Calu3 (cell line): Measurements from ENCODE around the gene CDK6. TPM values are rescaled to one million over a fixed set of nuclear protein-coding genes. Genes with fewer than 3 reads are reported as not detected.
A peak's percentile ranks its signal among the peaks of the same experiment; 100 is the strongest.

ENCODE experiments used
- BruUV-seq: library from RNA; stranded (reverse); fragments of 400-500 nt; replicated peaks from 2 replicates; lab custom pipeline; 2021; lab: Mats Ljungman, UMichigan
- CTCF ChIA-PET: fragments of 300-600 bp; sonication (Branson Sonifier 250); formaldehyde crosslinking; loops from one replicate; lab custom pipeline; 2022; ENCODE audit warnings: antibody characterized with exemption; lab: Charles Lee
- DNase-seq: peaks from one replicate; pipeline ENCODE4 v3.0.0; 2022
- H3K27ac Mint-ChIP-seq: one replicate; pipeline ENCODE4 v1.8.0; 2022; ENCODE audit warnings: mixed read lengths; ENCODE audit not compliant: unreplicated experiment
- H3K27me3 Mint-ChIP-seq: one replicate; pipeline ENCODE4 v1.8.0; 2022; ENCODE audit warnings: mixed read lengths; ENCODE audit not compliant: unreplicated experiment
- H3K36me3 Mint-ChIP-seq: one replicate; pipeline ENCODE4 v1.8.0; 2022; ENCODE audit warnings: mild to moderate bottlenecking, moderate library complexity, mixed read lengths; ENCODE audit not compliant: insufficient read depth, unreplicated experiment
- H3K4me1 Mint-ChIP-seq: one replicate; pipeline ENCODE4 v1.8.0; 2022; ENCODE audit warnings: mild to moderate bottlenecking, low read depth, mixed read lengths; ENCODE audit not compliant: unreplicated experiment
- H3K4me3 Mint-ChIP-seq: one replicate; pipeline ENCODE4 v1.8.0; 2022; ENCODE audit warnings: mild to moderate bottlenecking, low read depth, moderate library complexity, mixed read lengths; ENCODE audit not compliant: unreplicated experiment
- H3K9me3 Mint-ChIP-seq: one replicate; pipeline ENCODE4 v1.8.0; 2022; ENCODE audit warnings: low read depth, mixed read lengths; ENCODE audit not compliant: unreplicated experiment
- intact Hi-C: fragments of 100-400 bp; cut with micrococcal nuclease; formaldehyde crosslinking; loops from one replicate; pipeline ENCODE4 v1.10.0; 2022; ENCODE audit not compliant: unreplicated experiment
- total RNA-seq: library from RNA; stranded (reverse); gene quantifications from 2 replicates; pipeline ENCODE4 v1.2.3, GENCODE V29; 2022
- TF ChIP-seq, protein P1 (sequence below): fragments of 200-600 bp; IDR thresholded peaks from one replicate; pipeline ENCODE4 v1.8.0; 2022; ENCODE audit warnings: antibody characterized with exemption; ENCODE audit not compliant: unreplicated experiment

Gene CDK6
- total RNA-seq, 1 experiment from 2014 or later = 87.9 TPM

DNA sequence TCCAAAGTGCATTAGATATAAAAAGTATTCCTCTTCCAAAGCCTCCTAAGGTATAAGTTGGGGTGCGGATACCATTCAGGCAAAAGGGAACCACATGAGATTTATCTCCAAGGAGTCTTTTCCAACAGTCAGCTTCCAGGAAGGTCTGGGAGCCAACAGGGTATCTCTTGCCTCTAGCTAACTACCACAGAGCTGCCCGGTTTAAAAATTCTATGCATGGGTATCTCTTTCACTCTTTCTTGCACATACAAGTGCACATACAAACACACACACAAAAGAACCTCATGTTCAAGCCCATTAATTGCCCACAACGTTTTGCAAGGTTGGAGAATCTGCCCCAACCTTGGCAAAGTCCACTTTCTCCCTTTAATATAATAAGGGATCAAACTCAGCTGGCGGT, 80.7 kb downstream of the CDK6 start:
- no peak for DNase-seq
- no TSS peak for BruUV-seq
- no peaks in the 10 kb centered on the region for H3K27me3 Mint-ChIP-seq
- no peak overlapping the region for H3K4me3 Mint-ChIP-seq
- H3K27ac Mint-ChIP-seq = peak overlapping the region; percentile 58
- H3K36me3 Mint-ChIP-seq = peaks cover 28% of the 10 kb centered on the region
- TF ChIP-seq, protein P1, sequence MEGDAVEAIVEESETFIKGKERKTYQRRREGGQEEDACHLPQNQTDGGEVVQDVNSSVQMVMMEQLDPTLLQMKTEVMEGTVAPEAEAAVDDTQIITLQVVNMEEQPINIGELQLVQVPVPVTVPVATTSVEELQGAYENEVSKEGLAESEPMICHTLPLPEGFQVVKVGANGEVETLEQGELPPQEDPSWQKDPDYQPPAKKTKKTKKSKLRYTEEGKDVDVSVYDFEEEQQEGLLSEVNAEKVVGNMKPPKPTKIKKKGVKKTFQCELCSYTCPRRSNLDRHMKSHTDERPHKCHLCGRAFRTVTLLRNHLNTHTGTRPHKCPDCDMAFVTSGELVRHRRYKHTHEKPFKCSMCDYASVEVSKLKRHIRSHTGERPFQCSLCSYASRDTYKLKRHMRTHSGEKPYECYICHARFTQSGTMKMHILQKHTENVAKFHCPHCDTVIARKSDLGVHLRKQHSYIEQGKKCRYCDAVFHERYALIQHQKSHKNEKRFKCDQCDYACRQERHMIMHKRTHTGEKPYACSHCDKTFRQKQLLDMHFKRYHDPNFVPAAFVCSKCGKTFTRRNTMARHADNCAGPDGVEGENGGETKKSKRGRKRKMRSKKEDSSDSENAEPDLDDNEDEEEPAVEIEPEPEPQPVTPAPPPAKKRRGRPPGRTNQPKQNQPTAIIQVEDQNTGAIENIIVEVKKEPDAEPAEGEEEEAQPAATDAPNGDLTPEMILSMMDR = no peak
- CTCF ChIA-PET = no interaction called here
- H3K9me3 Mint-ChIP-seq = no peaks in the 10 kb centered on the region
- intact Hi-C loops = no loop called here
- H3K4me1 Mint-ChIP-seq = peaks cover 17% of the 10 kb centered on the region

DNA sequence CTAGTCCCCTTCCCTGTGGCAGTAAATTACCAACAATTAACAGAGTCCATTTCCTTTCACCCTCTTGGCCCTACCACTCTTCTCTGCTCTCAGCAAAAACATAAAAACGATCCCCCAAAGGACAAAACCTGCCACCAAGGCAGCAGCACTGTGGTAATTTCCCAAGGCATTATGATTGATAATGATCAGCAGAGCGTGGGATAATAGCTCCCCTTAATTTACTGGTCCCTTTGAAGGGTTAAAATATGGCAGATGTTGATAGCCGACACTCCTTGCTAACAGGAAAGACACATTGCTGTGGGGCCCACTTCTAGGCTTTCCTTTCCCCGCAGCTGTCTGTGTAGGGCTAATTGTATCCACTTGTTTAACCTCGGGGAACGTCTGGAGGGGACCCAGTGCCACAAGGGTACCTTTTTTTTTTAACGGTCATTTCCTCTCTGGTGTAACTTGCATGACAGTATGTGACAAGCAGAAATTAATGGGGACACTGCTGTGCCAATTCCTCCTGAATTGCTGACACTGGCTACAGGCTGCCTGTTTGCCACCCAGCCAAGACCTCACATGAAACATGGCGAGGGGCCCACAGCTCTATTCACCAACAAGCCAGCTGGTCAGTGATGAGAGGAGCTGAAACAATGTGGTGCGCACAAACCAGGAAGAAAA, 81.3 kb downstream of the CDK6 start:
- H3K9me3 Mint-ChIP-seq = no peaks in the 10 kb centered on the region
- DNase-seq = no peak
- H3K27me3 Mint-ChIP-seq = no peaks in the 10 kb centered on the region
- H3K4me1 Mint-ChIP-seq = peaks cover 18% of the 10 kb centered on the region
- intact Hi-C loops = no loop called here
- H3K36me3 Mint-ChIP-seq = peaks cover 28% of the 10 kb centered on the region
- no peak overlapping the region for H3K4me3 Mint-ChIP-seq
- CTCF ChIA-PET = no interaction called here
- peak overlapping the region; percentile 45 for H3K27ac Mint-ChIP-seq
- TF ChIP-seq, protein P1 = no peak
- no TSS peak for BruUV-seq

DNA sequence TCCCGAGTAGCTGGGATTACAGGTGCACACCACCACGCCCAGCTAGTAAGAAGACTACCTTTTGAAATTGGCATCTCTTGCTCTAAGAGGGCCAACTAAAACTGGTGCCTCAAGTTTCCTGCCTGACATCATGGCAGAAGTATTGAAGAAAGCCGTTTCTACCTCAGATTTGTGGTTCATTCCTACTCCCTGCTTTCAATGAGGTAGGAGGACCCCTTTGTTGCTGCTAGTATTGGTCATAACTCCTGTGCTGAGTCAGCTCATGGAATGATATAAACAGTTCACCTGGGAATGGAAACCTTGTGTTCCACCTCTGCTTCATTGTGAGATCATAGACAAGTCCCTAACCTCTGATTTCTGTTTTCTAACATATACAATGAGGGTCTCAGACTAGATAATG, 82.8 kb downstream of the CDK6 start:
- intact Hi-C loops = no loop called here
- H3K36me3 Mint-ChIP-seq = peaks cover 27% of the 10 kb centered on the region
- H3K4me1 Mint-ChIP-seq = peaks cover 30% of the 10 kb centered on the region
- no peak overlapping the region for H3K27ac Mint-ChIP-seq
- no peaks in the 10 kb centered on the region for H3K27me3 Mint-ChIP-seq
- no peaks in the 10 kb centered on the region for H3K9me3 Mint-ChIP-seq
- no TSS peak for BruUV-seq
- CTCF ChIA-PET = no interaction called here
- TF ChIP-seq, protein P1 = no peak
- no peak for DNase-seq
- H3K4me3 Mint-ChIP-seq = no peak overlapping the region

DNA sequence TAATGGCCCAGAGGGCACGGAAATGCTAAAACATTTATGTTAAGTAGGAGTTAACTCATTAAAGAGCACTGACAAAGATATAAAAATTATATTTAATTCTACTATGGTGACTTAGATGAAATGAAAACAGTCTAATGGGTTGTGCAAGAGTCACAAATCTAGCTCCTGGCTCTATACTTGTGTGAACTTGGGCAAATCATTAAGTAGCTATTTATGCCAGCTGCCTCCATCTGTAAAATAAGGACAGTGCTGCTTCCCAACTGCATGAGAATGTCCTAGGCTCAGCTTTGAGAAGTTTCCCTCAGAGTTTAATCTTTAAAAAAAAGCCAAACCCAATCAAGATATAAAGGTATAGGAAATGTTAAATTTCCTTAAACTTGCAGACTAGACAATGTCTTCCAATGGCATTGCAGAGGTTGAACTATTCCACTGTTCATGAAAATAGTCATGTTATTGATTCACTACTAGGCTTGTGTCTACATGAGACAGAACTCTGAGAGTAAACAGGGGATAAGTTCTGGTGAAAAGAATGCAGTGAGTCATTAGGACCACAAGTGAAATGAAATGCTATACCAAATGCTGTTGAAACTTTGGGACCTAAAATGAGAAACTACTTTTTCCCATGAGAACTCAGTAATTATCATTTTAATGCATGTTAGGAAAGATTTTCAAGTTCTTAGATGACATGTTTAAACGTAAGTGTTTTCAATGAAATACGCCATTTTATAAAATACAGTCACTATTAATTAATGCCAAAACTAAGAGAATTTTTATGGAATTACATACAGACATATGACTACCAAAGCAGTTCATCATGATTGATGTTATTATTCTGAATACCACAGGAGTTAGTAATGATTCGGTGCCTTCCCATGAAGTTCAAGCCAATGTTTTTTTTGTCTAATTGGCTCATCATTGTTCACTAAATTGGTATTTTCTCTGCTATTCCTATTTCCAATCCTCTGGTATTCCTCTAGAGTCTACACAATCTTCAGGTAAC, 84.2 kb downstream of the CDK6 start:
- no TSS peak for BruUV-seq
- peaks cover 31% of the 10 kb centered on the region for H3K36me3 Mint-ChIP-seq
- peaks cover 36% of the 10 kb centered on the region for H3K4me1 Mint-ChIP-seq
- TF ChIP-seq, protein P1 = no peak
- no peaks in the 10 kb centered on the region for H3K9me3 Mint-ChIP-seq
- peak overlapping the region; percentile 60 for H3K27ac Mint-ChIP-seq
- no peak for DNase-seq
- CTCF ChIA-PET = no interaction called here
- intact Hi-C loops = no loop called here
- no peaks in the 10 kb centered on the region for H3K27me3 Mint-ChIP-seq
- no peak overlapping the region for H3K4me3 Mint-ChIP-seq
